WTC11 (cell line): ENCODE measurements around the gene ZBTB20. TPM values are rescaled to one million over a fixed set of nuclear protein-coding genes. Genes with fewer than 3 reads are reported as not detected.

Experiments used
- ATAC-seq: fragments of 200-7000 bp; cut with Tn5 transposase; 2 replicates; pipeline ENCODE4 v1.10.0; 2021; ENCODE audit warnings: mild to moderate bottlenecking, moderate library complexity
- CTCF ChIA-PET: fragments of 300-600 bp; sonication (Branson Sonifier 250); formaldehyde crosslinking; loops from one replicate; lab custom pipeline; 2021; ENCODE audit warnings: antibody characterized with exemption; lab: Charles Lee
- POLR2A ChIA-PET: fragments of 350-600 bp; sonication (Branson Sonifier 250); formaldehyde crosslinking; loops from one replicate; lab custom pipeline; 2021; ENCODE audit warnings: antibody characterized with exemption; lab: Charles Lee
- DNase-seq: peaks from one replicate; pipeline ENCODE4 v3.0.0; 2021; ENCODE audit warnings: low spot score
- H3K27ac Mint-ChIP-seq: 2 replicates; pipeline ENCODE4 v1.8.0; 2021; ENCODE audit warnings: mixed read lengths
- H3K27me3 Mint-ChIP-seq: 2 replicates; pipeline ENCODE4 v1.8.0; 2021; ENCODE audit warnings: low read depth, mild to moderate bottlenecking, moderate library complexity, mixed read lengths
- H3K36me3 Mint-ChIP-seq: 2 replicates; pipeline ENCODE4 v1.8.0; 2021; ENCODE audit warnings: mixed read lengths
- H3K4me1 Mint-ChIP-seq: 2 replicates; pipeline ENCODE4 v1.8.0; 2022; ENCODE audit warnings: mixed read lengths
- H3K4me3 Mint-ChIP-seq: 2 replicates; pipeline ENCODE4 v1.8.0; 2021; ENCODE audit warnings: mild to moderate bottlenecking, moderate library complexity, mixed read lengths
- H3K9me3 Mint-ChIP-seq: 2 replicates; pipeline ENCODE4 v1.8.0; 2021; ENCODE audit warnings: mixed read lengths
- AFF4 ChIP-seq: sonication (generic); formaldehyde crosslinking; IDR thresholded peaks from 2 replicates; pipeline ENCODE4 v1.8.1; 2023; ENCODE audit warnings: mild to moderate bottlenecking, missing genetic modification reagents, borderline replicate concordance
- ATF1 ChIP-seq: sonication (generic); formaldehyde crosslinking; IDR thresholded peaks from 2 replicates; pipeline ENCODE4 v1.8.1; 2023; ENCODE audit warnings: mild to moderate bottlenecking, moderate library complexity, missing genetic modification reagents
- CDX4 ChIP-seq: fragments of 250-450 bp; sonication (Bioruptor Pico); IDR thresholded peaks from 2 replicates; pipeline ENCODE4 v1.9.0; 2021; ENCODE audit warnings: moderate library complexity, mild to moderate bottlenecking, inconsistent platforms, borderline replicate concordance
- E2F4 ChIP-seq: sonication (generic); formaldehyde crosslinking; IDR thresholded peaks from 2 replicates; pipeline ENCODE4 v1.8.1; 2022; ENCODE audit warnings: low read depth, mild to moderate bottlenecking, moderate library complexity, missing genetic modification reagents, borderline replicate concordance
- ERG ChIP-seq: fragments of 250-450 bp; sonication (Bioruptor Pico); IDR thresholded peaks from 2 replicates; pipeline ENCODE4 v1.8.0; 2021; ENCODE audit warnings: mild to moderate bottlenecking
- FOXP1 ChIP-seq: sonication (generic); formaldehyde crosslinking; IDR thresholded peaks from 2 replicates; pipeline ENCODE4 v1.8.0; 2022; ENCODE audit warnings: missing genetic modification reagents, mild to moderate bottlenecking, moderate library complexity, borderline replicate concordance
- IRF1 ChIP-seq: sonication (generic); formaldehyde crosslinking; IDR thresholded peaks from 2 replicates; pipeline ENCODE4 v1.8.0; 2023; ENCODE audit warnings: missing genetic modification reagents
- MLX ChIP-seq: sonication (generic); formaldehyde crosslinking; IDR thresholded peaks from 2 replicates; pipeline ENCODE4 v1.8.1; 2023; ENCODE audit warnings: mild to moderate bottlenecking, missing genetic modification reagents, moderate library complexity
- NR2C2 ChIP-seq: sonication (generic); formaldehyde crosslinking; IDR thresholded peaks from 2 replicates; pipeline ENCODE4 v1.8.0; 2022; ENCODE audit warnings: mild to moderate bottlenecking, missing genetic modification reagents
- OVOL2 ChIP-seq: fragments of 250-450 bp; sonication (Bioruptor Pico); IDR thresholded peaks from 2 replicates; pipeline ENCODE4 v1.9.0; 2021; ENCODE audit warnings: mild to moderate bottlenecking, borderline replicate concordance
- SMAD3 ChIP-seq: sonication (generic); formaldehyde crosslinking; IDR thresholded peaks from 2 replicates; pipeline ENCODE4 v1.8.0; 2022; ENCODE audit warnings: missing genetic modification reagents, mild to moderate bottlenecking, borderline replicate concordance
- SOX15 ChIP-seq: fragments of 250-450 bp; sonication (Bioruptor Pico); IDR thresholded peaks from 2 replicates; pipeline ENCODE4 v1.9.0; 2021; ENCODE audit warnings: mild to moderate bottlenecking
- SP1 ChIP-seq: sonication (generic); formaldehyde crosslinking; conservative IDR thresholded peaks from 2 replicates; pipeline ENCODE4 v1.8.1; 2022; ENCODE audit warnings: missing genetic modification reagents
- TEAD4 ChIP-seq: sonication (generic); formaldehyde crosslinking; IDR thresholded peaks from 2 replicates; pipeline ENCODE4 v1.8.0; 2022; ENCODE audit warnings: mild to moderate bottlenecking, missing genetic modification reagents
- TP53 ChIP-seq: sonication (generic); formaldehyde crosslinking; IDR thresholded peaks from 2 replicates; pipeline ENCODE4 v1.8.1; 2023; ENCODE audit warnings: mild to moderate bottlenecking, missing genetic modification reagents
- USF1 ChIP-seq: sonication (generic); formaldehyde crosslinking; IDR thresholded peaks from 2 replicates; pipeline ENCODE4 v1.8.0; 2022; ENCODE audit warnings: mild to moderate bottlenecking, missing genetic modification reagents
- ZBTB21 ChIP-seq: sonication (generic); formaldehyde crosslinking; IDR thresholded peaks from 2 replicates; pipeline ENCODE4 v1.8.1; 2023; ENCODE audit warnings: mild to moderate bottlenecking, missing genetic modification reagents, borderline replicate concordance
- ZMAT4 ChIP-seq: fragments of 250-450 bp; sonication (Bioruptor Pico); IDR thresholded peaks from 2 replicates; pipeline ENCODE4 v1.9.0; 2021; ENCODE audit warnings: mild to moderate bottlenecking
- ZNF219 ChIP-seq: sonication (generic); formaldehyde crosslinking; IDR thresholded peaks from 2 replicates; pipeline ENCODE4 v1.8.0; 2023; ENCODE audit warnings: missing genetic modification reagents, mild to moderate bottlenecking, borderline replicate concordance
- ZSCAN18 ChIP-seq: fragments of 250-450 bp; sonication (Bioruptor Pico); IDR thresholded peaks from 2 replicates; pipeline ENCODE4 v2.1.2; 2022; ENCODE audit warnings: mild to moderate bottlenecking, moderate library complexity
- total RNA-seq: library from RNA; stranded (reverse); gene quantifications from 3 replicates; pipeline ENCODE4 v1.2.3, GENCODE V29; 2021

Gene ZBTB20
- total RNA-seq, 1 experiment from 2014 or later, result 1.5 TPM

GRCh38 chr3:114962189-114962588 is 184.9 kb downstream of the ZBTB20 start:
- POLR2A ChIA-PET, result no interaction called here
- H3K4me1 Mint-ChIP-seq, result no peaks in the 10 kb centered on the region
- no peaks in the 10 kb centered on the region for H3K27me3 Mint-ChIP-seq
- no peak for DNase-seq
- no peaks in the 10 kb centered on the region for H3K9me3 Mint-ChIP-seq
- TF ChIP-seq NR2C2 (CRISPR knock-in tag) (no peak), ZNF219 (CRISPR knock-in tag) (no peak), ZBTB21 (CRISPR knock-in tag) (no peak), OVOL2 (no peak), ERG (CRISPR knock-in tag) (no peak), MLX (no peak), SP1 (no peak), E2F4 (CRISPR knock-in tag) (no peak), FOXP1 (CRISPR knock-in tag) (no peak), ZMAT4 (CRISPR knock-in tag) (no peak), ATF1 (CRISPR knock-in tag) (no peak)
- TF ChIP-seq, all 79 proteins: peak for 0
- Mint-ChIP-seq H3K4me3 (no peak overlapping the region), H3K36me3 (no peaks in the 10 kb centered on the region), H3K27ac (no peak overlapping the region)
- CTCF ChIA-PET, result no interaction called here
- ATAC-seq, result no peak

GRCh38 chr3:114958930-114959329 is 188.2 kb downstream of the ZBTB20 start:
- Mint-ChIP-seq H3K4me3 (no peak overlapping the region), H3K36me3 (no peaks in the 10 kb centered on the region), H3K27ac (no peak overlapping the region), H3K9me3 (peaks cover 13% of the 10 kb centered on the region), H3K4me1 (0 out of 2 replicates have a peak, but pooled peaks cover 3% of the 10 kb centered on the region), H3K27me3 (no peaks in the 10 kb centered on the region)
- DNase-seq (no peak), ATAC-seq (no peak)
- ChIA-PET POLR2A (no interaction called here), CTCF (no interaction called here)
- TF ChIP-seq TP53 (CRISPR knock-in tag) (no peak), USF1 (CRISPR knock-in tag) (no peak), ZNF219 (CRISPR knock-in tag) (no peak)

- H3K36me3 Mint-ChIP-seq, result peaks cover 21% of the 10 kb centered on the region
- POLR2A ChIA-PET, result no interaction called here
- H3K4me1 Mint-ChIP-seq, result peaks cover 3% of the 10 kb centered on the region; the same call in 1 of the 2 replicates
- CTCF ChIA-PET, result no interaction called here
- no peak for ATAC-seq
- DNase-seq, result no peak
- no peak overlapping the region for H3K4me3 Mint-ChIP-seq
- no peaks in the 10 kb centered on the region for H3K27me3 Mint-ChIP-seq
- no peak overlapping the region for H3K27ac Mint-ChIP-seq
- peaks cover 41% of the 10 kb centered on the region for H3K9me3 Mint-ChIP-seq
- TF ChIP-seq AFF4 (CRISPR knock-in tag) (no peak), SMAD3 (CRISPR knock-in tag) (no peak), CDX4 (CRISPR knock-in tag) (no peak), IRF1 (CRISPR knock-in tag) (no peak), TP53 (CRISPR knock-in tag) (no peak), ATF1 (CRISPR knock-in tag) (no peak), ZNF219 (CRISPR knock-in tag) (no peak), OVOL2 (no peak), TEAD4 (CRISPR knock-in tag) (no peak), SOX15 (CRISPR knock-in tag) (no peak), ZSCAN18 (CRISPR knock-in tag) (no peak)
These were observed 193.3 kb downstream of the ZBTB20 start for GRCh38 chr3:114953800-114954199.
